Prostate gland (tissue), 2 donors: ENCODE measurements around the gene WDFY4. TPM values are rescaled to one million over a fixed set of nuclear protein-coding genes. Genes with fewer than 3 reads are reported as not detected.

ENCODE experiments used
- DNase-seq: peaks from one replicate; pipeline ENCODE4 v3.0.0-alpha.2; 2019; ENCODE audit warnings: low spot score
- H3K27ac ChIP-seq, 2 donors: fragments of 200-600 bp; sonication (generic); 2 replicates each; pipeline ENCODE4 v1.5.1; 2017 to 2019
- H3K27me3 ChIP-seq: fragments of 200-600 bp; sonication (generic); replicated peaks from 2 replicates; pipeline ENCODE4 v1.5.1; 2019; ENCODE audit not compliant: insufficient read depth
- H3K36me3 ChIP-seq, 2 donors: fragments of 200-600 bp; sonication (generic); 1 replicate in 1 of 2; 2 replicates in 1 of 2; pipeline versions ENCODE4 v1.5.1 to v1.8.1; 2017 to 2019
- H3K4me1 ChIP-seq: fragments of 200-600 bp; sonication (generic); replicated peaks from 2 replicates; pipeline ENCODE4 v1.5.1; 2019
- H3K4me3 ChIP-seq, 2 donors: fragments of 200-600 bp; sonication (generic); 2 replicates each; pipeline ENCODE4 v1.5.1; 2017 to 2019
- H3K9me3 ChIP-seq: fragments of 200-600 bp; sonication (generic); 2 replicates; pipeline ENCODE4 v1.5.1; 2017
- POLR2A ChIP-seq: fragments of 450-650 bp; IDR thresholded peaks from one replicate; pipeline ENCODE4 v1.6.1; 2016; ENCODE audit warnings: antibody characterized with exemption, mild to moderate bottlenecking
- POLR2AphosphoS5 ChIP-seq: sonication (generic); formaldehyde crosslinking; IDR thresholded peaks from one replicate; pipeline ENCODE4 v1.6.1; 2017; ENCODE audit warnings: antibody characterized with exemption
- WGBS: methylation state at CpG from one replicate; pipeline ENCODE4 v1.1.5; 2018; 5-methylcytosine and 5-hydroxymethylcytosine counted together
- intact Hi-C: fragments of 100-400 bp; cut with DNase I; formaldehyde crosslinking; loops from one replicate; pipeline ENCODE4 v1.14.2; 2022
- total RNA-seq, 2 donors: library from RNA; depleted of rRNA; stranded (reverse); fragments of >200 nt; gene quantifications; one replicate each; pipeline ENCODE4 v1.1.0, GENCODE V29; 2016
- TF ChIP-seq, protein P1 (sequence below), 4 experiments: fragments of 200-600 bp in 2 of 4; fragments of 450-650 bp in 2 of 4; sonication (generic) in 2 of 4; IDR thresholded peaks; 1 replicate in 3 of 4; 2 replicates in 1 of 4; pipeline ENCODE4 v1.5.1; 2016 to 2019; ENCODE audit warnings: antibody characterized with exemption in 4 of 4, mild to moderate bottlenecking in 2 of 4, moderate library complexity in 2 of 4

WDFY4 gene
- total RNA-seq, 2 donors from 2014 or later, result 0.59 to 5.7 TPM

DNA sequence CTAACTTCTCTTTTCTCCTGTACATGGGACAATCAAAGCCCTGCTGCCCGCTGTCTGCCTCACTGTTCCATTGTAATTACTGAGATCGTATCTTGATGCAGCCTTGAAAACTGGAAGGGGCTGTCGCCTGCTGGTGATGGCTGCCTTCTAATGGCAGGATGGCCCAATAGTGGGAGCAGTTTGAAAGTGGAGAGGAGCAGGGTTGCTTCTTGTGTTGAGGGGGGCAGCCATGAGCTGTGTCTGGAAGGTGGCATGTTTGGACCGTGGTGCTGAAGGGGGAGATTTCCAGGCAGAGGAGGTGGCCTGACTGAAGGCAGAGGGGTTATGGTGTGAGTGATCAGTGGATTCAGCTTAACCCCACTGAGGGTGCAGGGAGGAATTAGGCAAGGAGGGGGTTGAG, 8.1 kb downstream of the WDFY4 start:
- WGBS, result 83% methylated on average over 4 of the region's 4 CpGs
- no peaks in the 10 kb centered on the region for H3K4me1 ChIP-seq

DNA sequence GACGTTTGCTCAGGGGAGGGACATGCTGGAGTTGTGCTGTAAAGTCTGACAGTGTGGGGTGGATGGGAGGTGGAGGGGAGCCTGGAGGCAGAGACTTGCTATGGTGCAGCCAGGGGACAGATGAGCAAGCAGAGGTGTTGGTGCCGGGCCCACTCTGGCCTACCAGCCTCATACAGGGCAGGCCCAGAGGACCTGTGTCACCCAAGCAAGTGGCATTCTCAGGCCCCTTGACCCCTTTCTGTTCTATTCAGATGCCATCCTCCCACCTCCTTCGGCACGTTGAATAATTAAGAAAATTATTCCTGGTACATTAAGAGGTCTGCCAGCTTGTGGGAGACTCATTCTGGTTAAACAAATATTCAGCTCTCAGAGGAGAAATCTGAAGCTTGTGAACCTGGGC, 8.5 kb downstream of the WDFY4 start:
- Histone ChIP-seq H3K9me3 (no peaks in the 10 kb centered on the region), H3K4me3 (no peak overlapping the region), H3K27ac (no peak overlapping the region), H3K4me1 (no peaks in the 10 kb centered on the region), H3K27me3 (no peaks in the 10 kb centered on the region), H3K36me3 (no peaks in the 10 kb centered on the region)
- intact Hi-C loops, result no loop called here
- DNase-seq, result no peak
- WGBS, result 59% methylated on average over 4 of the region's 4 CpGs
- TF ChIP-seq POLR2A, result no peak
- no peak for TF ChIP-seq POLR2AphosphoS5
- TF ChIP-seq, protein P1, sequence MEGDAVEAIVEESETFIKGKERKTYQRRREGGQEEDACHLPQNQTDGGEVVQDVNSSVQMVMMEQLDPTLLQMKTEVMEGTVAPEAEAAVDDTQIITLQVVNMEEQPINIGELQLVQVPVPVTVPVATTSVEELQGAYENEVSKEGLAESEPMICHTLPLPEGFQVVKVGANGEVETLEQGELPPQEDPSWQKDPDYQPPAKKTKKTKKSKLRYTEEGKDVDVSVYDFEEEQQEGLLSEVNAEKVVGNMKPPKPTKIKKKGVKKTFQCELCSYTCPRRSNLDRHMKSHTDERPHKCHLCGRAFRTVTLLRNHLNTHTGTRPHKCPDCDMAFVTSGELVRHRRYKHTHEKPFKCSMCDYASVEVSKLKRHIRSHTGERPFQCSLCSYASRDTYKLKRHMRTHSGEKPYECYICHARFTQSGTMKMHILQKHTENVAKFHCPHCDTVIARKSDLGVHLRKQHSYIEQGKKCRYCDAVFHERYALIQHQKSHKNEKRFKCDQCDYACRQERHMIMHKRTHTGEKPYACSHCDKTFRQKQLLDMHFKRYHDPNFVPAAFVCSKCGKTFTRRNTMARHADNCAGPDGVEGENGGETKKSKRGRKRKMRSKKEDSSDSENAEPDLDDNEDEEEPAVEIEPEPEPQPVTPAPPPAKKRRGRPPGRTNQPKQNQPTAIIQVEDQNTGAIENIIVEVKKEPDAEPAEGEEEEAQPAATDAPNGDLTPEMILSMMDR (IDR thresholded peaks at IDR 0.05), result no peak

More for the DNA sequence above, 8.1 kb downstream of the WDFY4 start:
- TF ChIP-seq POLR2A (no peak), POLR2AphosphoS5 (no peak)
- TF ChIP-seq, protein P1 (IDR thresholded peaks at IDR 0.05), result no peak
- Histone ChIP-seq H3K4me3 (no peak overlapping the region), H3K36me3 (no peaks in the 10 kb centered on the region), H3K27ac (no peak overlapping the region), H3K27me3 (no peaks in the 10 kb centered on the region), H3K9me3 (no peaks in the 10 kb centered on the region)
- DNase-seq, result no peak
- intact Hi-C loops, result no loop called here

DNA sequence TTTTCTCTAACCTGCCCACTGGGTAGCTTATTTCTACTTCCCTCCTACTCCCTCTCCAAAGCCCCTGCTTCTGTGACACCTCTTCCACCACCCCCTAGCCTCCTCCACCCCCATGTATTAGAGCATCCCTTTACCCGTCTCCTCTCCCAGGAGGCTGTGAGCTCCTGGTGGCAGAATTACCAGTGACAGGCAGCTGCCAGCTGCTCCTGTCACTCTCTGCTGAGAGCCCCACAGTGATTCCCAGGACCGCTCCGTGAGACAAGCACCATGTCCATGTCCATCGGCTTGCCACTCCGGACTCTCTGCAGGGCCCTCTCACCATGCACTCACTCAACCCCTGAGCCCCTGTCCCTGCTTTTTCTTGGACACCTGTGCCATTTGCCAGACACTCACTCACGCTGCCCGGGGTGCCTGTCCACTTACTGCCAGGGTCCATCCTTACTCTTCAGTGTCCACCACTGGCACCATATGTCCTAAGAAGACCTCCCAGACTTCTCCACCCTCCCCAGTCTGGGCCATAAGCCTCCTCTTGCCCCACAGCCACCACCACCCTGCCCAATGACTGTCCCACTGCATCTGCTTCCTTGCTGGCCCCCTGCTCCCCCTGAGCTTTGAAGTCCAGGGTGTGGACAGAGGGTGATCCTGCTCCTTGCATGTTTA, 9.8 kb downstream of the WDFY4 start:
- no peak overlapping the region for H3K27ac ChIP-seq
- WGBS, result 89% methylated on average over 7 of the region's 7 CpGs
- intact Hi-C loops, result no loop called here
- no peaks in the 10 kb centered on the region for H3K36me3 ChIP-seq
- H3K9me3 ChIP-seq, result no peaks in the 10 kb centered on the region
- no peak for DNase-seq
- TF ChIP-seq, protein P1 (IDR thresholded peaks at IDR 0.05), result no peak
- no peak for TF ChIP-seq POLR2AphosphoS5
- no peak for TF ChIP-seq POLR2A
- no peak overlapping the region for H3K4me3 ChIP-seq
- no peaks in the 10 kb centered on the region for H3K4me1 ChIP-seq
- H3K27me3 ChIP-seq, result no peaks in the 10 kb centered on the region

DNA sequence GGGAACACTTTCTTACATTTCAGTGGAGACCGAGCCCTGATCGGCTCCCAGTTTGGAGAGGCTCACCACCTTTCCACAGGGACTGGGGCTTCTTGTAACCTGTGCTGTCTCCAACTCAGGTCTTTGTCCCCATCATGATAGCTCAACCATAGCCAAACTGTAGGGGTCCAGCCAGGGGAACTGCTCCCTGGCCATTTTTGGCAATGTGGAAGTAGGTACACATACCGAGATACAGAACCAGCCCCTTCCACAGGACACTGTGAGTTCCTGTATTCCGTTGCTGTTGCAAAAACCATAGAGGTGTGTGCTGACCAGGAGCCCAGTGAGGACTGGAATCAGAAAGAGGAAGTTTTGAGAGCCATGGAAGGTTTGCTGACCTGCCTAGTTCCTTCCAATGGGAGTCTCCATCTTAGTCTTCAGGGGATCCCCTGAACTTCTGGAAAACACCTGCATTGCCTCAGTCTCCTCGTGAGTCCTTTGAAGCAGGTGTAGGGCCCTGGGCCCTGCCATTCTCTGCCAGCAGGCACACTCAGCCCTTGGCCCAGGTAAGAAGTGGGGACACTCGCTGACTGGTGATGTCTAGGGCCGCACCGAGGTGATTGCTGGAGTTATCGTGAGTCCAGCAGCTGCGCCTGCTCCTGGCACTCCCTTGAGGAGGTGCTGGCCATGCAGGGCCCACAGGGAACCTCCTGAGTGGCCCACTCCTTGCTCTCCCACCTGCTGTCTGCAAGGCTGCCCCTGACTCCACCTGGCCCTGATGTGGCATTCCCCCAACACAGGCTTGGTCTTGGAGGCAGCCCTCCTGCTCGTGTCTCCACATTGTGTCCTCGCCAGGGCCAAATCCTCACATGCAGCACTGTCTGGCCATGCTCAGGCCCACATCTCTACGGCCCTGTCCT, 11.2 kb downstream of the WDFY4 start:
- intact Hi-C loops, result no loop called here
- TF ChIP-seq POLR2A (no peak), POLR2AphosphoS5 (no peak)
- TF ChIP-seq, protein P1 (IDR thresholded peaks at IDR 0.05), result no peak
- 88% methylated on average over 13 of the region's 13 CpGs for WGBS

More for the DNA sequence above, 11.2 kb downstream of the WDFY4 start:
- Histone ChIP-seq H3K9me3 (no peaks in the 10 kb centered on the region), H3K27ac (no peak overlapping the region), H3K4me3 (no peak overlapping the region), H3K4me1 (no peaks in the 10 kb centered on the region), H3K36me3 (no peaks in the 10 kb centered on the region), H3K27me3 (no peaks in the 10 kb centered on the region)
- DNase-seq, result no peak
